GM21825 (cell line): ENCODE results near the gene KLK12.
"Not testable (repeated sequence)": the region's sequence is repeated elsewhere in the genome, so short reads cannot be mapped to it uniquely, and the experiment has no call there.

Source experiments
- ATAC-seq: cut with Tn5 transposase; IDR thresholded peaks from one replicate; pipeline ENCODE4 v1.9.1; 2021; ENCODE audit warnings: mild to moderate bottlenecking, moderate library complexity; ENCODE audit not compliant: unreplicated experiment

The KLK12 gene

GRCh38 chr19:51016798-51017683, 17.8 kb downstream of the KLK12 start:
- ATAC-seq: no peak

DNA sequence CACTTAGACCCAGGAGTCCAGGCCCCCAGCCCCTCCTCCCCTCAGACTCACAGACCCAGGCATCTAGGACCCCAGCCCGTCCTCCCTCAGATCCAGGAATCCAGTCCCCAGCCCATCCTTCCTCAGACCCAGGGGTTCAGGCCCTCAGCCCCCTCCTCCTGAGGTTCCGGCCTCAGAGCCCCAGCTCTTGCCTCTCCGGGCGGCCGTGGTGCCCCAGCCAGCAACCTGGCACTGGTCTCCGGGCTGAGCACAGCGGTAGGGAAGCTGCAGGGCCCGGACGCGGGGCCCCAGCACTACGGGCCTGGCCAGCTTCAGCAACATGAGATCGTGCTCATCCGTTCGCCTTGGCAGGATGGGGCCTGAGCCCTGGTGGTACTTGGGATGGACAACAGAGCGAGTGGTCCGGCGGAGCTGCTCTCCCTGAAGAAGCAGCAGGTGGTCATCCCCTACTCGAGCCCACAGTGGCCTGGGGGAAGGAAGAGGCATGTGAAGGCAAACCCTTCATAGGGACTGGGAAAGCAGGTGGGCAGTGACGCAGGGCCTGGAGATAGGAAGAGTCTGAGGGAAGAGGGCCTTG, 19.0 kb downstream of the KLK12 start:
- ATAC-seq: no peak

DNA sequence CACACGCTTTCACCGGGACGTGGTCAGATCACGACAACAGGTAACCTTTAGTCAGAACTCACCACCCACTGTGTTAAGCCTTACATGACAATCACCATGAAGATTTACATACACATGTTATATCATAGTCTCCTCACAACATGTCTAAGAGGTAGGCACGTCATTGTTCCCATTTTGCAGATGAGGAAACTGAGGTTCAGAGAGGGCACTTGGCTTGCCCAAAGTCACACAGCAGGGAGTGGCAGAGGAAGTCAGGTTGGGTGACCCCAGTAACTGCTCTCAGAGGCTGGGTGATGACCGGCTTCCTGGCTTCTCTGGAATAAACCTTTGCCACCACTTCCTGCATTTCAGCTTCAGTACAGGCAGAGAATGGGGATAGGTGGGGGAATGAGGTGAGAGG, 20.6 kb downstream of the KLK12 start:
- no peak for ATAC-seq

DNA sequence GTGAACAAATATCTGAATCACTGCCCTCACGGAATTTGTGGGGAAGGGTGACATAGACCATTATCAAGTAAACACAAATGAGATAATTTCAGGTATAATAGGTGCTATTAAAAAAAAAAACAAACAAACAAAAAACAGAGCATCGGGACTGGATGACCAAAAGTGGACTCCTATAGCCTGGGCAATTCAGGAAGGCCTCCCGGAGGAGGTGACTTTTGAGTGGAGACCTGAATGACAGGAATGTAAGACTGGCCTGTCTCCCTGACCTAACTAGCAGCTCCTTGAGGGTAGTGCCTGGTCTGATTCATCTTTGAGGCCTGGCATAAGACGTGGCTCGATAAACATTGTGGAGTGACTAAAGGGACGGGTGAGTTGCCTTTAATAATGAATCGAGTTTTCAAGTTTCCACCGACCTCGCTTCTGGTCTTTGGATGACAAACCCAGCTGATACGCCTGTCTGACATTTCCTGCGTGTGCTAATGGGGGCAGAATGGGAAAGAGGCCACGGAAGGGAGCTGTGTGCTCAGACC, 22.1 kb downstream of the KLK12 start:
- ATAC-seq: no peak

- ATAC-seq: no peak
Observed at GRCh38 chr19:51010066-51010795, 24.6 kb downstream of the KLK12 start.

- ATAC-seq: no peak
Observed at GRCh38 chr19:51009061-51009891, 25.5 kb downstream of the KLK12 start.

GRCh38 chr19:51007488-51007887, 27.3 kb downstream of the KLK12 start:
- no peak for ATAC-seq

GRCh38 chr19:51006406-51006805, 28.4 kb downstream of the KLK12 start:
- ATAC-seq: no peak

DNA sequence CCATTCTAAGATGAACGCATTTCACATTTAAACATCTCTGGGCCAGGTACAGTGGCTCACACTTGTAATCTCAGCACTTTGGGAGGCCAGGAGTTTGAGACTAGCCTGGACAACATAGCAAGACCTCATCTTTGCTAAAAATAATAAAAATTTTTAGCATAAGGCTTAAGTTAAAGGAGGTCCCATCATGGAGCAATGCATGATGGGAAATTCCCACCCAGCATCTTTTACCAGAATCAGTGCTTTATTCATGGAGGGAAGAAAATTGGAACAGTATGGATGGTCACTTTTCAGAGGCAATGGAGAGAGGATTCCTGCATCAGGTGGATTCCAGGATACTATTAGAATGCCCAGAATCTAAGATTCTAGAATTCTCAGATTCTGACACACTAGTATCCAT, 29.6 kb downstream of the KLK12 start:
- ATAC-seq: no peak

DNA sequence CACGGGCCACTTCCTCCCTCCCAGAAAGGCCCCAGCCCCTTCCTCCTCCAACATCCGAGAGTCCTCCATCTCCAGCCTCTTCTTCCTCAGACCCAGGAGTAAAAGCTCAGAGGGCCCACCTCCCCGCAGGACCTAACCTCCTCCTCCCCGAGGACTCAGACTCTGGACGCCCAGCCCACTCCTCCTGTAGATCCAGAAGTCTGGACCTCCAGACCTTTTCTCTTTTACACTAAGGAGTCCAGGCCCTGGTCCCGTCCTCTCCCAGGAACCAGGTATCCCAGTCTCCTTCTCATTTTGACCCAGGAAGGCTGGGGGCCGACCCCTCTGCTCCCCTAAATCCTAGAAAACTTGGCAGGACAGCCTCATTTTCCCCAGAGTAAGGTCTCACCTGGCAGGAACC, 31.5 kb downstream of the KLK12 start:
- no peak for ATAC-seq

DNA sequence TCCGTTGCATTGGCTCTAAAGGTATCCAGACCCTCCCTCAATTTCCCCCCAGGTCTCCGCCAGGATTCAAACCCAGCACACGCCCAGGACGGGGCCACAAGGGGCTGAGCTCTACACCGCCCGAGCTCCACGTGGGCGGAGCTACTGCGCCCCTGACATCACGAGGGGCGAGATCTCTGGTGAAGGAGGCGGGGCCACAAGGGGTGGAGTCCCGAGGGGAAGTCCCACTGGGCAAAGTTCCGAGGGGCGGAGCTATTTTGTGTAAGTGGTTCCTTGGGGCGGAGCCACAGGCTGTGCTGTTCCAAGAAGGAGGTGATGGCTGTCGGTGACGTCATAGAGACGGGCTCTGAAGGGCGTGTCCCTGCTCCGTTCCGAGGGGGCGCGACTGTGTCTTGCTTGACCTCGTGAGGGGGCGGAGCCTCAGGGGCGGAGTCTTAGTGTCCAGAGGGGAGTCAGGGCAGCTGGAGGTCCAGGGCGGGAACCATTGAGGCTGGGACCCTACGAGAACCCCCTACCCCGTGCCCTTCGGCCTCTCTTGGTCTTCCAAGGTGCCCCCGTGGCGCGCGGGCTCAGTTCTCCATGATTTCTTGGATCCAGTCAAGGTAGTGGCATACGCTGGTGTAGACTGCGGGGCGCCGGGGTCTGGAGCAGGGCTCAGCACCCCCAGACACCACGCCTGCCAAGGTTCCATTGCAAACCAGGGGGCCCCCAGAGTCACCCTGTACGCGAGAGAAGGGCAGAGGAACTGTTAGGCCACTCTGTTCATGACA, 32.1 kb downstream of the KLK12 start:
- ATAC-seq: no peak

GRCh38 chr19:51002089-51002532, 32.7 kb downstream of the KLK12 start:
- ATAC-seq: no peak

GRCh38 chr19:51001515-51001914, 33.3 kb downstream of the KLK12 start, which contains the start of gene KLK8:
KLK8 (minus strand) TSS chr19:51001604; CDS start chr19:51001167, 437 bp downstream.
- ATAC-seq: no peak

GRCh38 chr19:51000981-51001380, 33.8 kb downstream of the KLK12 start:
- no peak for ATAC-seq

- ATAC-seq: no peak
Observed at GRCh38 chr19:51000426-51000825, 34.4 kb downstream of the KLK12 start.

- ATAC-seq: no peak
Observed at GRCh38 chr19:50998686-50999085, 36.1 kb downstream of the KLK12 start.

- ATAC-seq: no peak
Observed at GRCh38 chr19:50998061-50998460, 36.7 kb downstream of the KLK12 start.

- no peak for ATAC-seq
Observed at GRCh38 chr19:50994129-50994528, 40.7 kb downstream of the KLK12 start.

GRCh38 chr19:50992666-50993035, 42.2 kb downstream of the KLK12 start:
- no peak for ATAC-seq

GRCh38 chr19:50984416-50984815, 50.4 kb downstream of the KLK12 start:
- not testable (repeated sequence) for ATAC-seq
